ENCODE results near the gene NDRG3.

GRCh38 chr20:36760647-36761046 is 14.8 kb upstream of the NDRG3 start:
- TF ChIP-seq GATA2 (IDR thresholded peaks at IDR 0.05; ENCODE audit: low read depth, low read length) (no peak), GATA3 (IDR thresholded peaks at IDR 0.05; ENCODE audit: low read depth, low read length) (no peak)

Data from SH-SY5Y (cell line).